ENCODE data around the gene CDC6. TPM values are rescaled to one million over a fixed set of nuclear protein-coding genes. Genes with fewer than 3 reads are reported as not detected.
A peak's percentile ranks its signal among the peaks of the same experiment; 100 is the strongest.

The CDC6 gene
- total RNA-seq, 1 donor from 2014 or later: 49.2 TPM

GRCh38 chr17:40337351-40337750, 49.7 kb downstream of the CDC6 start:
- no peak for DNase-seq (ENCODE audit: low read depth)
- H3K4me3 ChIP-seq (ENCODE audit: low read depth, low read length): no peak overlapping the region
- TF ChIP-seq CTCF (conservative IDR thresholded peaks at IDR 0.05; ENCODE audit: low read depth, low read length): no peak

DNA sequence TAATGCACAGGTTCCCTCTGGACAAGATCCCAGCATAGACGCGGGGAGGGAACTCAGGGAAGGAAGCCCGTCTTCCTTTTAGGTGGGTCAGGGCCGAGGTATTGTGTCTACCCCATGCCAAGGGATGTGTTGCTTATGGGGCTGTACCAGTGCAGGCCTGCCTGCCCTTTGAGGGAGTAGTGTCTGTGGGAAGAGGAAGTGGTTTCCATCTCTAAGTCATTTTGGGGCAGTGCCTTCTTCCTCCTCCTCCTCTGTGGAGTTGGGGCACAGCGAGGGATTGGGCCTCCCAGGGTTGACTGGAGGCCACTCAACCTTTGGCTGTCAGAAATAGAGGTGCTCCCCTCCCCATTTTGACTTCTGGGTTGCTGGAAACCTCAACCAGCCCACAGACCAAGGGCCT, 50.4 kb downstream of the CDC6 start:
- no peak for TF ChIP-seq CTCF (conservative IDR thresholded peaks at IDR 0.05; ENCODE audit: low read depth, low read length)
- H3K4me3 ChIP-seq (ENCODE audit: low read depth, low read length): no peak overlapping the region
- no peak for DNase-seq (ENCODE audit: low read depth)

DNA sequence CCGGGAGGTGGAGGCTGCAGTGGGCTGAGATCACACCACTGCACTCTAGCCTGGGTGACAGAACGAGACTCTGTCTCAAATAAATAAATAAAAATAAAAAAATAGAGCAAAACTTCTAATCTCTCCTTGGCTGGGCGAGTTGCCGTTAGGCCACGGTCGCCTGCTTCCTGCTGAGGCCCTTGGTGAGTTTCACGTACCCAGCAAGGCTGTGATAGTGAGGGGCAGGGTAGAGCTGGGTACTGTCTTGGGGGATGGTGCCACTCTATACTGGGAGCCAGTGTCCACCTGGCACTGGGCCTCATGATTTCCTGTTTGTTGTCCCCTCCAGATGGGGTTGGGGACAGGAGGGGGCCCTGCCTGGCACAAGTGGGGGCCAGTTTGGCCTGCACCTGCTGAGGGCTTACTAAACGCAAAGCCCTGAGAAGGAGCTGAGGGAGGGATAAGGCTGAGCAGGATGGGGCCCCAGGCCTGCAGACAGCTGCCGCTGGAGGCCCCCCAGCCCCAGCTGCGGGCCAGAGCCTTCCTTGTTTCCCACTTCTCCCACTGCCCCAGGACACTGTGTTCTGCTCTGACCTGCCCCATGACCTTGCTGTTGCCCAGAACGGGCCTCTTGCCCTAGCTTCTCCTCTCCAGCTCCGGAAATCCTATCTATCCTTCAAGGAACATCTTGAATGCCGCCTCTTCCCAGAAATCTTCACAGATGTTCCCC, 51.4 kb downstream of the CDC6 start:
- no peak for TF ChIP-seq CTCF (conservative IDR thresholded peaks at IDR 0.05; ENCODE audit: low read depth, low read length)
- no peak overlapping the region for H3K4me3 ChIP-seq (ENCODE audit: low read depth, low read length)
- no peak for DNase-seq (ENCODE audit: low read depth)

DNA sequence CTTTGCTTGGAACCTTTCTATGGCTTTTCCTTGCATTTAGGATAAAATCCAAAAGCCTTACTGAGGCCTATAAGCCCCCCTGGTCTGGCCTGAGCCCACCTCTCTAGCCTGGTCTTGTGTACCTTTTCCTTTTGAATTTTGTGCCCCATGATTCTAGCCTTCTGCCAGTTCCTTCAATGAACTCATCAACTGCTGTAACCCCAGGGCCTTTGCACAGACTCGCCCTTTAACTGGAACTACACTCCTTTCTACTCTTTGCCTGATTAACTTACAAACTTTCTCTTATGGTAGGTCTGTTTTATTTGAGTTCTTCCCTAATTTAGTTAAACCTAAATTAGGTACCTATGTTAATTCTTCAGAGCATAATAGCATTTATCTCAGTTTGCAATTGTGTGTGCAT, 52.6 kb downstream of the CDC6 start:
- no peak overlapping the region for H3K4me3 ChIP-seq (ENCODE audit: low read depth, low read length)
- TF ChIP-seq CTCF (conservative IDR thresholded peaks at IDR 0.05; ENCODE audit: low read depth, low read length): no peak
- DNase-seq (ENCODE audit: low read depth): no peak

DNA sequence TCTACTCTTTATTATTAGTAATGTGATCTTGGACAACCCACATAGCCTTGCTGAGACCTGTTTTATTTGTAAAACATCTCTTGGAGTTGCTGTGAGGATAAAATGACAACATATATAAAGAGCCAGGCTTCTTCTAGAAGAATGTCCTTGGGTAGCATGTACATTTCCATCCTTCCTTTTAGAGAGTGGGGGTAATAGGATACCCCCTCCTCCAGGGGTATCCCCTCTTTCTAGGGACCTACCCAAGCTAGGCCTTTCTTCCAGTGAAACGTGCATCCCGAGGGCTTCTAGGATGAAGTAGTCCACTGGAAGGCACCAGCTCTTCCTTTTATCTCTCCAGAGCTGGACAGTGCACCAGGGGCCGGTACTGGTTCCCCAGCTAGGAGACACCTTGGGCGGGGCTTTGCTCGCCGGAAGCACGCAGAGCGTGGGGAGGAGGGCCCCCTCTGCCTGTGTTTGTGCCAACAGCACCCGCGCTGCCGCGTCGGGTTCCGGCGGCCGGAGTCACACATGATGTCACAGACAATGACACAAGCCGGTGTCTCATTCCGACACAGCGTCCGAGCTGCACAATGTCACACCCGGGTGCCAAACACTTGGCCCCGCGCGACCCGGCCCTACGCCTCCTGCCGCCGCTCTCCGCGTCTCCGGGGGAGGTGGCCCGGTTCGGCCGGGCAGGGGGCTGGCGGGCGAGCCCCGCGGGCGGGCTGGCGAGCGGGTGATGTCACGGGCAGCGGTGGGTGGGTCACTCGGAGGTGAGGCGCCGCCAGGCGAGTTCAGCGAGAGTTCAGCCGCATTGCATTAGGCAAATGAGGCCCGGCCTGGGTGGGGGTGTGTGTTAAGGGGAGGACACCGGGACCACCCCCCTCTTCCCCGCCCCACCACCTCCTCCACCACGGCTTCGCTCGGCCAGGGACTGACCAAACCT, 53.5 kb downstream of the CDC6 start:
- peak; percentile 13 for TF ChIP-seq CTCF (conservative IDR thresholded peaks at IDR 0.05; ENCODE audit: low read depth, low read length)
- peak overlapping the region; percentile 82 for H3K4me3 ChIP-seq (ENCODE audit: low read depth, low read length)
- DNase-seq (ENCODE audit: low read depth): no peak

DNA sequence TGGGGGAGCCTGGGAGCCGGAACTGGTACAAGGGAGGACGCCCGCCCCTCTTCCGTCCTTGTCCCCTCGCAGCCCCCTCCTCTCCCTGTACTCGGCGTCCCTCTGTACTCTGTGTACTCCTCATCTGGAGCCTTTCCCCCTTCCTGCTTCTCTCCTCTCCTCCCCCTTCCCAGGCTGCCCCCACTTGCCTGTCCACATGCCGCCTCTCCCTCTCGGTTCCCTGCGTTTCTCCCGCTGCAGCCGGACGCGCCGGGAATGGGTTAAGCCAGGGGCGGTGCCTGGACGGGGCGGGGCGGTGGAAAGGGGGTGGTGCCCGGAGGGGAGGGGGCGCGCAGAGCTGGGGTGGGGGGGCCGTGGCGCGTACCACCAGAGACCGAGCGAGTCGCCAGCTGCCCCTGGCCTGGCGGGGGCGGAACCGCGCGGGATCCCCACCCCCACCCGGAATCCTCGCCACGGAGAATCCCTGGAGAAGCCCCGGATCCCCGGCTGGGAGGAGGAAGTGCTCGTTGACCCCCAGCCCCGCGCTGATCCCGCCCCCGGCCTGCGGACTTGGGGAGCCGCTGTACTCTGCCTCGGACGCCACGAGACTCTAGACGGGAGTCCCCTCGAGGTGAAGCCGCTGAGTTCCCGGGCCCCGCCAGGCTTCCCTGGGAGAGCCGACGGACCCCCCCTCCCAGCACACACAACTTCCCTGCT, 54.3 kb downstream of the CDC6 start:
- TF ChIP-seq CTCF (conservative IDR thresholded peaks at IDR 0.05; ENCODE audit: low read depth, low read length): no peak
- peak overlapping the region; percentile 82 for H3K4me3 ChIP-seq (ENCODE audit: low read depth, low read length)
- DNase-seq (ENCODE audit: low read depth): no peak

Measured in epithelial cell of proximal tubule (primary cell).